OCI-LY1 (cell line): ENCODE results near the gene SUPT4H1.

Experiments used
- CTCF ChIP-seq: fragments of 200-600 bp; sonication (generic), shearing (Covaris generic); IDR thresholded peaks from 2 replicates; pipeline ENCODE4 v1.5.1; 2017; ENCODE audit warnings: mild to moderate bottlenecking, antibody characterized with exemption, low read length, moderate library complexity, mixed read lengths
- EZH2 ChIP-seq: fragments of 200-600 bp; sonication (generic), shearing (Covaris generic); IDR thresholded peaks from 2 replicates; pipeline ENCODE4 v1.8.0; 2017; ENCODE audit warnings: borderline replicate concordance, mixed run types, mild to moderate bottlenecking, antibody characterized with exemption, low read length, moderate library complexity, mixed read lengths

- TF ChIP-seq CTCF (no peak), EZH2 (no peak)
Observed at GRCh38 chr17:58322581-58323185, 29.3 kb downstream of the SUPT4H1 start.
